IMR-90 (cell line): ENCODE results near the gene CFAP97D2. TPM values are rescaled to one million over a fixed set of nuclear protein-coding genes. Genes with fewer than 3 reads are reported as not detected.
A peak's percentile ranks its signal among the peaks of the same experiment; 100 is the strongest.
"Not testable (repeated sequence)": the region's sequence is repeated elsewhere in the genome, so short reads cannot be mapped to it uniquely, and the experiment has no call there.

Source experiments
- ATAC-seq: fragments of 200-7000 bp; cut with Tn5 transposase; 2 replicates; pipeline ENCODE4 v1.9.1; 2020; ENCODE audit warnings: low read depth, mild to moderate bottlenecking, moderate library complexity
- BruUV-seq: library from RNA; stranded (reverse); fragments of 400-500 nt; replicated peaks from 2 replicates; lab custom pipeline; 2021; lab: Mats Ljungman, UMichigan
- CTCF ChIA-PET: fragments of 300-600 bp; formaldehyde crosslinking; extraction: SDS; loops from one replicate; lab custom pipeline; 2021; ENCODE audit warnings: antibody characterized with exemption; lab: Yijun Ruan, JAX
- POLR2A ChIA-PET: fragments of 300-600 bp; sonication (Branson Sonifier 250); formaldehyde crosslinking; loops from one replicate; lab custom pipeline; 2022; ENCODE audit warnings: antibody characterized with exemption; ENCODE audit not compliant: unreplicated experiment; lab: Charles Lee
- DNase-seq: peaks from one replicate; pipeline ENCODE4 v3.0.0; 2013
- H2AFZ ChIP-seq: replicated peaks from 2 replicates; pipeline ENCODE3; 2013; ENCODE audit warnings: low read length, mild to moderate bottlenecking; ENCODE audit not compliant: poor library complexity
- H2AK5ac ChIP-seq: 2 replicates; pipeline ENCODE4 v1.6.1; 2013; ENCODE audit warnings: low read depth, low read length, inconsistent platforms
- H2AK9ac ChIP-seq: replicated peaks from 2 replicates; pipeline ENCODE3; 2013; ENCODE audit warnings: mild to moderate bottlenecking, low read depth, low read length, moderate library complexity; ENCODE audit not compliant: poor library complexity
- H2BK120ac ChIP-seq: 2 replicates; pipeline ENCODE4 v1.6.1; 2013; ENCODE audit warnings: low read depth, low read length, inconsistent platforms
- H2BK15ac ChIP-seq: 3 replicates; pipeline ENCODE4 v1.6.1; 2013; ENCODE audit warnings: low read depth, low read length, inconsistent platforms
- H2BK20ac ChIP-seq: 2 replicates; pipeline ENCODE4 v1.6.1; 2013; ENCODE audit warnings: low read depth, mild to moderate bottlenecking, inconsistent platforms, low read length, moderate library complexity
- H2BK5ac ChIP-seq: 2 replicates; pipeline ENCODE4 v1.6.1; 2013; ENCODE audit warnings: mild to moderate bottlenecking, low read depth, low read length, inconsistent platforms; ENCODE audit not compliant: poor library complexity, severe bottlenecking
- H3K14ac ChIP-seq: replicated peaks from 2 replicates; pipeline ENCODE4 v1.6.1; 2013; ENCODE audit warnings: low read depth, low read length, inconsistent platforms
- H3K18ac ChIP-seq: 2 replicates; pipeline ENCODE4 v1.6.1; 2013; ENCODE audit warnings: low read depth, low read length, control low read depth
- H3K23ac ChIP-seq: 2 replicates; pipeline ENCODE4 v1.6.1; 2013; ENCODE audit warnings: low read depth, low read length, inconsistent platforms
- H3K27ac ChIP-seq: 2 replicates; pipeline ENCODE4 v1.5.1; 2013; ENCODE audit warnings: mild to moderate bottlenecking, control low read depth, low read length; ENCODE audit not compliant: insufficient read depth
- H3K27me3 ChIP-seq: 2 replicates; pipeline ENCODE4 v1.6.1; 2013; ENCODE audit warnings: low read length; ENCODE audit not compliant: control insufficient read depth, insufficient read depth
- H3K36me3 ChIP-seq: 2 replicates; pipeline ENCODE4 v1.6.1; 2013; ENCODE audit warnings: low read length, mixed read lengths; ENCODE audit not compliant: control insufficient read depth, insufficient read depth
- H3K4ac ChIP-seq: 2 replicates; pipeline ENCODE4 v1.6.1; 2013; ENCODE audit warnings: low read depth, low read length, inconsistent platforms
- H3K4me1 ChIP-seq: 2 replicates; pipeline ENCODE4 v1.6.1; 2013; ENCODE audit warnings: low read length, mixed read lengths; ENCODE audit not compliant: control insufficient read depth, insufficient read depth
- H3K4me2 ChIP-seq: 2 replicates; pipeline ENCODE4 v1.6.1; 2013; ENCODE audit warnings: low read depth, mild to moderate bottlenecking, control low read depth, low read length, moderate library complexity
- H3K4me3 ChIP-seq: 2 replicates; pipeline ENCODE4 v1.5.1; 2013; ENCODE audit warnings: low read depth, mild to moderate bottlenecking, control low read depth, low read length, moderate library complexity; ENCODE audit not compliant: insufficient read depth
- H3K56ac ChIP-seq: 2 replicates; pipeline ENCODE4 v1.6.1; 2013; ENCODE audit warnings: low read length, inconsistent platforms; ENCODE audit not compliant: insufficient read depth; ENCODE audit errors: extremely low read depth
- H3K79me1 ChIP-seq, 2 experiments: 2 replicates each; pipeline ENCODE4 v1.6.1; 2013; ENCODE audit warnings: low read length in 2 of 2, inconsistent platforms in 1 of 2, low read depth in 1 of 2
- H3K9ac ChIP-seq: 2 replicates; pipeline ENCODE4 v1.6.1; 2013; ENCODE audit warnings: low read depth, low read length, control low read depth
- H3K9me1 ChIP-seq: 2 replicates; pipeline ENCODE4 v1.6.1; 2013; ENCODE audit warnings: low read length, inconsistent platforms; ENCODE audit not compliant: insufficient read depth
- H3K9me3 ChIP-seq: 2 replicates; pipeline ENCODE4 v1.6.1; 2013; ENCODE audit warnings: low read length; ENCODE audit not compliant: control insufficient read depth, insufficient read depth
- H4K20me1 ChIP-seq: 2 replicates; pipeline ENCODE4 v1.6.1; 2013; ENCODE audit warnings: low read length, inconsistent platforms; ENCODE audit not compliant: insufficient read depth
- H4K5ac ChIP-seq: 2 replicates; pipeline ENCODE4 v1.6.1; 2013; ENCODE audit warnings: mild to moderate bottlenecking, low read depth, low read length, control low read depth
- H4K8ac ChIP-seq, 2 experiments: 2 replicates each; pipeline ENCODE4 v1.6.1; 2013; ENCODE audit warnings: low read depth in 2 of 2, low read length in 2 of 2, control low read depth in 1 of 2, inconsistent platforms in 1 of 2
- H4K91ac ChIP-seq: 2 replicates; pipeline ENCODE4 v1.6.1; 2013; ENCODE audit warnings: low read depth, low read length, inconsistent platforms; ENCODE audit not compliant: insufficient read depth
- CEBPB ChIP-seq: IDR thresholded peaks from 2 replicates; pipeline ENCODE4 v1.6.1; 2012; ENCODE audit warnings: low read depth, low read length, improper control_type of control experiment
- CHD1 ChIP-seq: IDR thresholded peaks from 2 replicates; pipeline ENCODE4 v1.6.1; 2012; ENCODE audit warnings: low read depth, low read length, improper control_type of control experiment
- FOS ChIP-seq: fragments of 150-350 bp; IDR thresholded peaks from 2 replicates; pipeline ENCODE4 v1.6.1; 2016; ENCODE audit warnings: low read depth, low read length
- MXI1 ChIP-seq: IDR thresholded peaks from 2 replicates; pipeline ENCODE4 v1.6.1; 2012; ENCODE audit warnings: low read depth, mild to moderate bottlenecking, low read length, moderate library complexity, borderline replicate concordance
- POLR2A ChIP-seq: IDR thresholded peaks from 2 replicates; pipeline ENCODE4 v1.6.1; 2012; ENCODE audit warnings: mild to moderate bottlenecking, low read depth, low read length
- RCOR1 ChIP-seq: IDR thresholded peaks from 2 replicates; pipeline ENCODE4 v1.6.1; 2012; ENCODE audit warnings: mild to moderate bottlenecking, low read length, improper control_type of control experiment; ENCODE audit not compliant: insufficient replicate concordance
- WGBS, 2 experiments: methylation state at CpG; one replicate each; pipeline versions ENCODE4 v1.1.5 to v1.1.7; 2013; ENCODE audit warnings: missing lambda C conversion rate in 2 of 2; ENCODE audit not compliant: insufficient read length in 1 of 2; ENCODE audit errors: extremely low coverage in 2 of 2; 5-methylcytosine and 5-hydroxymethylcytosine counted together
- dilution Hi-C: fragments of 300-500 bp; cut with HindIII; formaldehyde crosslinking; loops from one replicate; pipeline ENCODE4 v1.14.3; 2018; ENCODE audit warnings: low sequenced_read_pairs; ENCODE audit not compliant: unreplicated experiment
- in situ Hi-C: fragments of 300-500 bp; cut with MboI; formaldehyde crosslinking; loops from 3 replicates; pipeline ENCODE4 v1.14.3; 2019; ENCODE audit warnings: low sequenced_read_pairs, inconsistent platforms, mixed read lengths
- intact Hi-C: fragments of 100-400 bp; cut with micrococcal nuclease; formaldehyde crosslinking; loops from 2 replicates; pipeline ENCODE4 v1.10.0; 2022
- polyA plus RNA-seq, 3 experiments: library from polyadenylated mRNA; depleted of rRNA; stranded (reverse); fragments of >200 nt; gene quantifications; 2 replicates each; pipeline ENCODE4 v1.2.3, GENCODE V29; 2012; ENCODE audit warnings: low replicate concordance in 1 of 3
- total RNA-seq: library from RNA; depleted of rRNA; stranded (reverse); fragments of >200 nt; gene quantifications from 2 replicates; pipeline ENCODE4 v1.2.3, GENCODE V29; 2012

Gene CFAP97D2
- total and polyA plus RNA-seq, 2 of the 4 experiments (the other 2 are of a cell fraction), result not detected

DNA sequence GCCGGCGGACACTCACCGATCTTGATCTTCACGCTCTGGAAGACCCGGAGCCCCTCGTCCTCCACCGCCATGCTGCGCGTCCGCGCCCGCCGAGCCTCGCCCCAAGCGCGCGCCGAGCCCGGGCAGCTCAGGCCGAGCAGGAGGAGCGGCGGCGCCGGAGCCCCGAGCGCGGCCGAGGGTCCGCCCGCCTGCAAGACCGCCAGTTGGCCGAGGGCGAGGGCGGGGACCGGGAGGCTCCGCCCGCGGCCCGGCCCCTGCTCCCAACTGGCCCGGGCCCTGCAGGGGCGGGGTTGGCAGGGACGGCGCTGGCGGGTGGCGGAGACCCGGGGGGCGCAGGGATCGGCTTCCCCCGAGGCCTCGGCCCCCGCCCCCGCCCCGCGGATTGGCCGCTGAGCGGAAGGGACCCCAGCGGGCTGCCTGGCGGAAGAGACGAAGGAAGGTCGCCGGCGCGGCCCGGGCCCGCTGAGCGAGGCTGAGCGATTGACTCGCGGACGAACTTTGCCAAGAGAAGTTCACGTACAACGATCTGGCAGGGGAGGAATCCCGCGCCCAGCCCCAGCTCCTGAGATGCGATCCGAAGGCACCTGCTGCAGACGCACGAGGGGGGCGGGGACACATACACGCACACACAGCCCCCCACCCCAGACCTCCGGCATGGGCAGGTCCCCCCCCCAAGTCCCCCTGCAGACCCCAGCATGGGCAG lies 46.5 kb upstream of the CFAP97D2 start, which contains the start of gene RASA3:
Gene RASA3 (minus strand): TSS at position 205 of the 703 bp plus-strand sequence. CDS start 134 bp downstream, at position 71.
- CTCF ChIA-PET, result no interaction called here
- intact Hi-C loops, result loop anchor here (2.0 kb wide), 1 partner anchor 98 kb away; no protein-coding TSS in a partner anchor
- ATAC-seq, result peak; percentile 82
- Histone ChIP-seq H4K5ac (peak within 1 kb of the TSS; percentile 65), H4K8ac (peak within 1 kb of the TSS; percentile 3 to 85; a peak in 2 of 4 replicates), H2BK15ac (peak within 1 kb of the TSS; percentile 12; the same call in 1 of the 3 replicates), H2BK20ac (peak within 1 kb of the TSS; percentile 2; the same call in 1 of the 2 replicates), H2AFZ (peak within 1 kb of the TSS; percentile 87), H3K4me3 (peak within 1 kb of the TSS; percentile 93), H3K56ac (peak within 1 kb of the TSS; percentile 91), H3K9me1 (peaks cover 8% of the 10 kb centered on the region), H2BK120ac (peak within 1 kb of the TSS; percentile 88; the same call in 1 of the 2 replicates), H2AK9ac (peak within 1 kb of the TSS; percentile 98), H3K4me1 (peaks cover 20% of the 10 kb centered on the region), H3K4me2 (peak within 1 kb of the TSS; percentile 86), H4K91ac (peak within 1 kb of the TSS; percentile 94), H3K14ac (peak within 1 kb of the TSS; percentile 96), H3K36me3 (0 out of 2 replicates have a peak, but pooled peaks cover 2% of the 10 kb centered on the region), H3K27ac (peak within 1 kb of the TSS; percentile 95), H3K9ac (peak within 1 kb of the TSS; percentile 97), H3K9me3 (no peaks in the 10 kb centered on the region), H4K20me1 (peaks cover 43% of the 10 kb centered on the region), H2AK5ac (peak within 1 kb of the TSS; percentile 98), H2BK5ac (peak within 1 kb of the TSS; percentile 91), H3K18ac (peak within 1 kb of the TSS; percentile 65), H3K23ac (peak within 1 kb of the TSS; percentile 92), H3K79me1 (peaks cover 3 to 28% of the 10 kb centered on the region in 2 experiments), H3K4ac (peak within 1 kb of the TSS; percentile 95), H3K27me3 (no peaks in the 10 kb centered on the region)
- in situ Hi-C loops, result loop anchor here (5.0 kb wide), 1 partner anchor 65 kb away; no protein-coding TSS in a partner anchor
- TF ChIP-seq CHD1, result peak; percentile 5; the same call in 1 of the 2 replicates
- TF ChIP-seq POLR2A, result peak; percentile 66; the same call in 1 of the 2 replicates
- no peak for TF ChIP-seq RCOR1
- peak; percentile 55; the same call in 1 of the 2 replicates for TF ChIP-seq MXI1
- TF ChIP-seq CEBPB, result no peak
- TF ChIP-seq FOS, result no peak
- POLR2A ChIA-PET, result interaction anchor here (0.9 kb wide), 1 partner anchor 14 kb away, joined by 4 read pairs; no protein-coding TSS in a partner anchor
- DNase-seq, result peak; percentile 79
- dilution Hi-C loops, result no loop called here
- 0% methylated on average over 41 of the region's 81 CpGs; no CpG with 5 or more reads in 1 of the 2 experiments for WGBS, 2 experiments
- BruUV-seq, result no TSS peak

- H4K8ac ChIP-seq, POLR2A ChIA-PET, H2BK120ac ChIP-seq, H3K27me3 ChIP-seq, H2BK15ac ChIP-seq, H3K4me2 ChIP-seq, dilution Hi-C loops, H3K9ac ChIP-seq, BruUV-seq, H3K23ac ChIP-seq, H2AK5ac ChIP-seq, H3K4me3 ChIP-seq, H2BK5ac ChIP-seq, H3K27ac ChIP-seq, ATAC-seq, H3K56ac ChIP-seq, H3K4ac ChIP-seq, H3K14ac ChIP-seq, H3K9me3 ChIP-seq, CTCF ChIA-PET, DNase-seq, H3K36me3 ChIP-seq, H4K91ac ChIP-seq, H2BK20ac ChIP-seq, H4K5ac ChIP-seq, H3K9me1 ChIP-seq, H2AFZ ChIP-seq, H2AK9ac ChIP-seq, H3K18ac ChIP-seq: not testable (repeated sequence)
- peaks cover 3 to 28% of the 10 kb centered on the region in 2 experiments for H3K79me1 ChIP-seq
- intact Hi-C loops, result loop anchor here (2.0 kb wide), 1 partner anchor 98 kb away; no protein-coding TSS in a partner anchor
- peaks cover 16% of the 10 kb centered on the region for H3K4me1 ChIP-seq
- no CpG with 5 or more reads among the region's 9 CpGs for WGBS, 2 experiments
- in situ Hi-C loops, result loop anchor here (5.0 kb wide), 1 partner anchor 66 kb away; no protein-coding TSS in a partner anchor
- H4K20me1 ChIP-seq, result peaks cover 37% of the 10 kb centered on the region
These were observed 45.9 kb upstream of the CFAP97D2 start for GRCh38 chr13:114133126-114133525.
